Keratinocyte (primary cell): ENCODE results near the gene FBN1. TPM values are rescaled to one million over a fixed set of nuclear protein-coding genes. Genes with fewer than 3 reads are reported as not detected.

Experiments used
- DNase-seq: peaks from one replicate; pipeline ENCODE4 v3.0.0-alpha.2; 2011; ENCODE audit warnings: low read depth, missing footprints, low spot score
- FAIRE-seq: peaks from 2 replicates; lab custom pipeline; 2011; peaks lifted over from hg19 to GRCh38; lab: Jason Lieb, UNC
- H2AFZ ChIP-seq: 2 replicates; pipeline ENCODE4 v1.6.0; 2012; ENCODE audit warnings: low read length, control low read depth, inconsistent platforms; ENCODE audit not compliant: control insufficient read depth
- H3K27ac ChIP-seq: 2 replicates; pipeline ENCODE4 v1.5.1; 2011; ENCODE audit warnings: low read length; ENCODE audit not compliant: control insufficient read depth, insufficient read depth
- H3K27me3 ChIP-seq: 3 replicates; pipeline ENCODE4 v1.6.0; 2011; ENCODE audit warnings: low read length; ENCODE audit not compliant: control insufficient read depth, insufficient read depth; ENCODE audit errors: extremely low read depth
- H3K36me3 ChIP-seq, 2 experiments: 2 replicates in 1 of 2; 3 replicates in 1 of 2; pipeline ENCODE4 v1.5.1; 2011; ENCODE audit warnings: low read length in 2 of 2, mild to moderate bottlenecking in 1 of 2; ENCODE audit not compliant: control insufficient read depth in 2 of 2, insufficient read depth in 2 of 2; ENCODE audit errors: extremely low read depth in 1 of 2
- H3K4me1 ChIP-seq: 3 replicates; pipeline ENCODE4 v1.5.1; 2011; ENCODE audit warnings: low read length; ENCODE audit not compliant: control insufficient read depth, insufficient read depth; ENCODE audit errors: extremely low read depth
- H3K4me2 ChIP-seq: 3 replicates; pipeline ENCODE4 v1.6.0; 2011; ENCODE audit warnings: low read depth, low read length; ENCODE audit not compliant: control insufficient read depth, insufficient read depth; ENCODE audit errors: extremely low read depth
- H3K4me3 ChIP-seq, 3 experiments: fragments of 200-600 bp in 1 of 3; sonication (generic) in 1 of 3; 2 replicates in 2 of 3; 3 replicates in 1 of 3; pipeline ENCODE4 v1.5.1; 2011 to 2016; ENCODE audit warnings: low read length in 3 of 3, mild to moderate bottlenecking in 3 of 3, control low read depth in 2 of 3, inconsistent platforms in 1 of 3, low read depth in 1 of 3, mixed read lengths in 1 of 3, mixed run types in 1 of 3, moderate library complexity in 1 of 3; ENCODE audit not compliant: control insufficient read depth in 2 of 3, insufficient read depth in 2 of 3; ENCODE audit errors: extremely low read depth in 1 of 3
- H3K79me2 ChIP-seq: 2 replicates; pipeline ENCODE4 v1.6.0; 2012; ENCODE audit warnings: low read length; ENCODE audit not compliant: control insufficient read depth, insufficient read depth
- H3K9ac ChIP-seq: 3 replicates; pipeline ENCODE4 v1.6.0; 2011; ENCODE audit warnings: low read length; ENCODE audit not compliant: control insufficient read depth, insufficient read depth; ENCODE audit errors: extremely low read depth
- H3K9me1 ChIP-seq: 3 replicates; pipeline ENCODE4 v1.6.0; 2011; ENCODE audit warnings: low read length; ENCODE audit not compliant: control insufficient read depth, insufficient read depth; ENCODE audit errors: extremely low read depth
- H3K9me3 ChIP-seq: 2 replicates; pipeline ENCODE4 v1.5.1; 2012; ENCODE audit warnings: low read depth, low read length; ENCODE audit not compliant: control insufficient read depth
- H4K20me1 ChIP-seq: 3 replicates; pipeline ENCODE4 v1.6.0; 2011; ENCODE audit warnings: low read length; ENCODE audit not compliant: control insufficient read depth, insufficient read depth; ENCODE audit errors: extremely low read depth
- CTCF ChIP-seq, 3 experiments: IDR thresholded peaks in 1 of 3; conservative IDR thresholded peaks in 1 of 3; optimal IDR thresholded peaks in 1 of 3; 2 replicates in 2 of 3; 3 replicates in 1 of 3; pipeline versions ENCODE3 to v1.5.1; 2011; ENCODE audit warnings: low read length in 3 of 3, mild to moderate bottlenecking in 3 of 3, moderate library complexity in 2 of 3, control low read depth in 1 of 3, inconsistent platforms in 1 of 3; ENCODE audit not compliant: insufficient read depth in 2 of 3; ENCODE audit errors: extremely low read depth in 1 of 3
- EZH2 ChIP-seq: IDR thresholded peaks from one replicate; pipeline ENCODE4 v1.6.1; 2012; ENCODE audit warnings: inconsistent platforms, mild to moderate bottlenecking, low read length, moderate library complexity
- dilution Hi-C: fragments of 300-500 bp; cut with MboI; formaldehyde crosslinking; loops from one replicate; pipeline ENCODE4 v1.7.0; 2020; ENCODE audit warnings: low sequenced_read_pairs; ENCODE audit not compliant: extremely low pct_ligation_motif_present
- polyA plus RNA-seq, 5 experiments: library from polyadenylated mRNA; depleted of rRNA in 3 of 5; stranded (reverse) in 3 of 5; stranded (forward) in 1 of 5; unstranded in 1 of 5; fragments of >200 nt; gene quantifications; 1 replicate in 1 of 5; 2 replicates in 3 of 5; 3 replicates in 1 of 5; pipeline versions ENCODE4 v1.2.1 to v1.2.3, GENCODE V29; 2011 to 2012; ENCODE audit warnings: missing spikeins in 2 of 5, low read depth in 1 of 5, low replicate concordance in 1 of 5

FBN1 gene
- polyA plus RNA-seq, 1 donor (not counting 4 experiments of a cell fraction or from before 2014, with no cell fraction given) = 3.5 TPM

- Histone ChIP-seq H2AFZ (no peak overlapping the region), H3K9ac (no peak overlapping the region), H3K79me2 (no peaks in the 10 kb centered on the region), H3K27ac (no peak overlapping the region), H3K4me3 (no peak overlapping the region), H3K27me3 (no peaks in the 10 kb centered on the region), H3K4me2 (no peak overlapping the region), H4K20me1 (no peaks in the 10 kb centered on the region), H3K9me1 (no peaks in the 10 kb centered on the region), H3K36me3 (no peaks in the 10 kb centered on the region), H3K9me3 (no peaks in the 10 kb centered on the region), H3K4me1 (no peaks in the 10 kb centered on the region)
- DNase-seq = no peak
- dilution Hi-C loops = no loop called here
- TF ChIP-seq CTCF (optimal IDR thresholded peaks at IDR 0.05 in 1 of 3, IDR thresholded peaks at IDR 0.05 in 1 of 3, conservative IDR thresholded peaks at IDR 0.05 in 1 of 3; ENCODE audit: extremely low read depth in 1 of 3, insufficient read depth in 2 of 3, low read length in 3 of 3) = no peak
- no peak for TF ChIP-seq EZH2
- FAIRE-seq = no peak
Measured at GRCh38 chr15:48363474-48363873, 282.0 kb downstream of the FBN1 start.

- dilution Hi-C loops = no loop called here
- H3K4me3 ChIP-seq = no peak overlapping the region
- no peak for FAIRE-seq
- no peak overlapping the region for H3K27ac ChIP-seq
- no peaks in the 10 kb centered on the region for H3K79me2 ChIP-seq
- H3K9ac ChIP-seq = no peak overlapping the region
- no peaks in the 10 kb centered on the region for H3K4me1 ChIP-seq
- TF ChIP-seq CTCF (optimal IDR thresholded peaks at IDR 0.05 in 1 of 3, IDR thresholded peaks at IDR 0.05 in 1 of 3, conservative IDR thresholded peaks at IDR 0.05 in 1 of 3; ENCODE audit: extremely low read depth in 1 of 3, insufficient read depth in 2 of 3, low read length in 3 of 3) (no peak), EZH2 (no peak)
- H3K9me1 ChIP-seq = no peaks in the 10 kb centered on the region
- H3K9me3 ChIP-seq = no peaks in the 10 kb centered on the region
- H4K20me1 ChIP-seq = no peaks in the 10 kb centered on the region
- H2AFZ ChIP-seq = no peak overlapping the region
- no peaks in the 10 kb centered on the region for H3K36me3 ChIP-seq
- H3K27me3 ChIP-seq = no peaks in the 10 kb centered on the region
- no peak for DNase-seq
- H3K4me2 ChIP-seq = no peak overlapping the region
Measured at GRCh38 chr15:48361685-48362084, 283.8 kb downstream of the FBN1 start.
